HG03135 (cell line): Measurements from ENCODE around the gene SIX5.

Source experiments
- ATAC-seq: cut with Tn5 transposase; IDR thresholded peaks from one replicate; pipeline ENCODE4 v1.9.1; 2021; ENCODE audit warnings: mild to moderate bottlenecking, moderate library complexity; ENCODE audit not compliant: unreplicated experiment

SIX5 gene

GRCh38 chr19:45793178-45793564 is 24.1 kb upstream of the SIX5 start:
- ATAC-seq, result no peak

GRCh38 chr19:45792470-45793177 is 23.6 kb upstream of the SIX5 start, which contains the start of gene DMWD:
TSS of gene DMWD (minus strand) at chr19:45792845. CDS start at chr19:45792756, 89 bp downstream.
- ATAC-seq, result peak; percentile 91

GRCh38 chr19:45791744-45792469 is 22.9 kb upstream of the SIX5 start:
- ATAC-seq, result peak; percentile 17

GRCh38 chr19:45790942-45791341 is 21.9 kb upstream of the SIX5 start:
- no peak for ATAC-seq

GRCh38 chr19:45789035-45789786 is 20.2 kb upstream of the SIX5 start:
- ATAC-seq, result no peak

DNA sequence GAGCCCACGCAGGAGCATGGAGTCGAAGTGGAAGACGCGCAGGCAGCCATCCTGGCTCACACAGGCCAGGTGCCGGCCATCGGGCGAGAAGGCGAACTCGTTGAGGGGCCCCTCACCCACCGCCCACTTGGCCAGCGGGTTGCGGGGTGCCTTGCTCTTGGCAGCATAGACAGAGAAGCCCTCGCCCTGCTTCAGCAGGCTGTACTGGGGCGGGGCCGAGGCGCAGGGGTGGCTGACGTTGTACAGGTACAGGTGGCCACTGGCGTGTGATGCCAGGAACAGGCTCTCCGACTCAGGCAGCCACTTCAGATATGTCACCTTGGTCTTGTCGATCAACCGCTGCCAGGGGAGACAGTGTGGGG is 17.5 kb upstream of the SIX5 start:
- no peak for ATAC-seq

DNA sequence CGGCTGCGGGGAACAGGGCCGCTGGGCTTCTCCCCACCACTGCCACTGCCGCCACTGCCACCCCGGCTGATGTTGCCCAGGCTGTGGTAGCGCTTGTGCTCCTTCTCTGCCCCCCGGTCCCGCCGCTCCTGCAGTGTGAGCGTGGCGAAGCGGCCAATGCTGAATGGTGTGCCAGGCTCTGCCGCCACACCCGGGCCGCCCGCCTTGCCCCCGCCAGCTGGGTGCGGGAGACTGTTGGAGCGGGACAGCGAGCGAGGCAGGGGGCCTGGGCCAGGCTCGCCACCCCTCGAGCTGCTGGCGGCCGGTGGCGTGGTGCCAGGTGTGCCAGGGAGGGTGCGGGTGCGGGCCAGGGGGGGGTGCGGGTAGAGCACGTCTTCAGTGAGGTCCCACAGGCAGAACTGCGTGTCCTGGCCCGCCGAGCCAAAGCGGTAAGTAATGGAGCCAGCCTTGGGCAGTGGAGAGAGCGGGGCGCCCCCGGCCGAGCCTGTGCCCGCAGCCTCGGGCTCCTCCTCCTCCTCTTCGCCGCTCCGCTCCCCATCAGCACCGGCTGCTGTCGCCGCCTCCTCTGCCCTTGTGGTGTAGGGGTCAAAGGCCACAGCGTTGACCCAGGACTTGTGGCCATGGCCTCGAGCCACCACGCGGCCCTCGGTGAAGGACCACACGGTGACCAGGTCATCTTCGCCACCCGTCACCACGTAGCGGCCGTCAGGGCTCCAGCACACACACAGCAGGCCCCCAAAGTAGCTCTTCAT is 16.9 kb upstream of the SIX5 start:
- ATAC-seq, result no peak

DNA sequence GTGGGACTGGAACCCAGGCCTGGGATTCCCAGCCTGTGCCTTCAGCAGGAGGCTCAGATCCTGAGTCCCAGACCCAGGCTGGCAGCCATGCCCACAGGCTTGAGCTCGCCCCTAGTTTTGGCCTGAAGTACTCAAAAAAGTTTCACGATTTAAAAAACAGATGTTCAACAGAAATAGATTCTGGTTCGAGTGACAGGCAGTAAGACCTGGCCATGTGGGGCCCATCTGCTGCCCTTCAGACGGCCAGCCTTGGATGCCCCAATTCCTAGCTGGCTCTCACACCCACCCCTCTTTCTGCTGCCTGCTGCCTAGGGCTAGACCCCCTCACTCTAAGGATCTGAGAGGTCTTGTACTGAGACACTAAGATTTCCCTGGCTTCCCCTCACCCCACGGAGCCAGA is 16.0 kb upstream of the SIX5 start:
- no peak for ATAC-seq

GRCh38 chr19:45784096-45784495 is 15.0 kb upstream of the SIX5 start:
- ATAC-seq, result no peak

GRCh38 chr19:45782820-45783785 is 14.1 kb upstream of the SIX5 start:
- ATAC-seq, result no peak

GRCh38 chr19:45782162-45782691 is 13.2 kb upstream of the SIX5 start, which contains the start of gene DMPK:
TSS of gene DMPK (minus strand) at chr19:45782490. CDS start at chr19:45782352, 138 bp downstream.
- ATAC-seq, result no peak

GRCh38 chr19:45781214-45782161 is 12.4 kb upstream of the SIX5 start:
- ATAC-seq, result no peak

GRCh38 chr19:45780448-45781213 is 11.6 kb upstream of the SIX5 start:
- no peak for ATAC-seq

- no peak for ATAC-seq
Observed at GRCh38 chr19:45780146-45780447, 11.0 kb upstream of the SIX5 start.

GRCh38 chr19:45779231-45780145 is 10.4 kb upstream of the SIX5 start:
- ATAC-seq, result peak; percentile 81

GRCh38 chr19:45778010-45778661 is 9.1 kb upstream of the SIX5 start:
- no peak for ATAC-seq
